Measurements from ENCODE around the gene ELK4.

GRCh38 chr1:205677167-205677566 is 45.4 kb upstream of the ELK4 start:
- no peak for TF ChIP-seq CTCF (optimal IDR thresholded peaks at IDR 0.05 in 1 of 3, IDR thresholded peaks at IDR 0.05 in 1 of 3, conservative IDR thresholded peaks at IDR 0.05 in 1 of 3; ENCODE audit: extremely low read depth in 1 of 3, insufficient read depth in 2 of 3, low read length in 3 of 3)
- no peak for TF ChIP-seq EZH2 (IDR thresholded peaks at IDR 0.05; ENCODE audit: low read length)
